GM12878 (cell line): ENCODE data around the gene DNMBP. TPM values are rescaled to one million over a fixed set of nuclear protein-coding genes. Genes with fewer than 3 reads are reported as not detected.
"Not testable (repeated sequence)": the region's sequence is repeated elsewhere in the genome, so short reads cannot be mapped to it uniquely, and the experiment has no call there.

ENCODE experiments used
- ATAC-seq: fragments of 200-7000 bp; cut with Tn5 transposase; 3 replicates; pipeline ENCODE4 v1.9.1; 2020; ENCODE audit warnings: mild to moderate bottlenecking, moderate library complexity
- BruUV-seq: library from RNA; stranded (reverse); fragments of 400-500 nt; replicated peaks from 2 replicates; lab custom pipeline; 2021; lab: Mats Ljungman, UMichigan
- CTCF ChIA-PET: fragments of 300-600 bp; sonication (Branson Sonifier 250); formaldehyde crosslinking; extraction: SDS; loops from one replicate; lab custom pipeline; 2021; ENCODE audit warnings: inconsistent platforms; lab: Yijun Ruan, JAX
- POLR2A ChIA-PET: fragments of 350-600 bp; formaldehyde crosslinking; extraction: SDS; loops from one replicate; lab custom pipeline; 2021; ENCODE audit warnings: inconsistent platforms; lab: Charles Lee
- RAD21 ChIA-PET: fragments of 300-600 bp; sonication (Branson Sonifier 250); formaldehyde crosslinking; loops from one replicate; lab custom pipeline; 2023; ENCODE audit warnings: antibody characterized with exemption; ENCODE audit not compliant: unreplicated experiment; lab: Charles Lee
- SMC1A ChIA-PET: fragments of 300-600 bp; sonication (Branson Sonifier 250); formaldehyde crosslinking; loops from one replicate; lab custom pipeline; 2023; ENCODE audit not compliant: unreplicated experiment, uncharacterized antibody; lab: Charles Lee
- DNase-seq: peaks from one replicate; pipeline ENCODE4 v3.0.0-alpha.2; 2011; ENCODE audit warnings: low read depth, low spot score
- FAIRE-seq: peaks from 3 replicates; lab custom pipeline; 2011; peaks lifted over from hg19 to GRCh38; lab: Jason Lieb, UNC
- H2AFZ ChIP-seq: 2 replicates; pipeline ENCODE4 v1.6.0; 2011; ENCODE audit warnings: low read depth, low read length, control low read depth; ENCODE audit not compliant: control insufficient read depth
- H3K27ac ChIP-seq: 2 replicates; pipeline ENCODE4 v1.5.1; 2011; ENCODE audit warnings: control low read depth; ENCODE audit not compliant: control insufficient read depth, insufficient read depth
- H3K27me3 ChIP-seq, 2 experiments: replicated peaks in 1 of 2; 2 replicates each; pipeline versions ENCODE4 v1.6.0 to v1.6.1; 2011; ENCODE audit warnings: low read length in 1 of 2; ENCODE audit not compliant: control insufficient read depth in 2 of 2, insufficient read depth in 2 of 2
- H3K36me3 ChIP-seq, 2 experiments: 2 replicates each; pipeline ENCODE4 v1.5.1; 2011; ENCODE audit warnings: low read length in 1 of 2; ENCODE audit not compliant: control insufficient read depth in 2 of 2, insufficient read depth in 2 of 2
- H3K4me1 ChIP-seq: 2 replicates; pipeline ENCODE4 v1.6.1; 2011; ENCODE audit warnings: mild to moderate bottlenecking, low read length, moderate library complexity, mixed read lengths; ENCODE audit not compliant: control insufficient read depth, insufficient read depth
- H3K4me2 ChIP-seq: 2 replicates; pipeline ENCODE4 v1.6.0; 2011; ENCODE audit warnings: control low read depth; ENCODE audit not compliant: control insufficient read depth, insufficient read depth
- H3K4me3 ChIP-seq: fragments of 200-600 bp; sonication (generic); 2 replicates; pipeline ENCODE4 v1.5.1; 2016
- H3K79me2 ChIP-seq: 2 replicates; pipeline ENCODE4 v1.6.0; 2011; ENCODE audit warnings: low read length; ENCODE audit not compliant: control insufficient read depth, insufficient read depth
- H3K9ac ChIP-seq: 2 replicates; pipeline ENCODE4 v1.8.0; 2011; ENCODE audit warnings: low read length, control low read depth, mixed read lengths; ENCODE audit not compliant: control insufficient read depth, insufficient read depth
- H3K9me3 ChIP-seq: replicated peaks from 3 replicates; pipeline ENCODE4 v1.5.1; 2011; ENCODE audit warnings: mild to moderate bottlenecking, low read length; ENCODE audit not compliant: control insufficient read depth, insufficient read depth
- H4K20me1 ChIP-seq: 2 replicates; pipeline ENCODE4 v1.6.0; 2011; ENCODE audit not compliant: control insufficient read depth, insufficient read depth
- E4F1 ChIP-seq: fragments of 450-650 bp; IDR thresholded peaks from 2 replicates; pipeline ENCODE4 v1.6.1; 2018; ENCODE audit warnings: borderline replicate concordance, mild to moderate bottlenecking; ENCODE audit not compliant: partially characterized antibody
- NR2C1 ChIP-seq: fragments of 450-650 bp; IDR thresholded peaks from 2 replicates; pipeline ENCODE4 v1.6.1; 2017; ENCODE audit warnings: antibody characterized with exemption, mild to moderate bottlenecking, moderate library complexity
- SPI1 ChIP-seq: IDR thresholded peaks from 2 replicates; pipeline ENCODE4 v1.6.1; 2011; ENCODE audit warnings: low read depth, mild to moderate bottlenecking, low read length, moderate library complexity, borderline replicate concordance; ENCODE audit not compliant: insufficient read depth
- YBX1 ChIP-seq: fragments of 450-650 bp; IDR thresholded peaks from 2 replicates; pipeline ENCODE4 v1.6.1; 2016; ENCODE audit warnings: antibody characterized with exemption
- WGBS: methylation state at CpG from one replicate; pipeline ENCODE4 v1.1.6; 2016; ENCODE audit warnings: low lambda C conversion rate; ENCODE audit not compliant: insufficient replicate concordance, insufficient coverage; ENCODE audit errors: missing lambda C conversion rate; 5-methylcytosine and 5-hydroxymethylcytosine counted together
- in situ Hi-C: fragments of 300-500 bp; cut with MboI; formaldehyde crosslinking; loops from 9 replicates; pipeline ENCODE4 v1.14.3; 2018; ENCODE audit warnings: mixed read lengths
- intact Hi-C: fragments of 100-400 bp; cut with micrococcal nuclease; formaldehyde crosslinking; loops from one replicate; pipeline ENCODE4 v1.14.2; 2022; ENCODE audit not compliant: unreplicated experiment
- polyA plus RNA-seq, 11 experiments: library from polyadenylated mRNA; depleted of rRNA in 4 of 11; unstranded in 6 of 11; stranded (reverse) in 5 of 11; fragments of >200 nt; fragmentation: Nextera tagmentation in 4 of 11; fragmentation: Illumina TruSeq in 1 of 11; extraction: Ambion mirVana in 4 of 11; extraction: Trizol in 1 of 11; gene quantifications; 1 replicate in 1 of 11; 2 replicates in 10 of 11; pipeline versions ENCODE4 v1.2.1 to v1.2.3, GENCODE V29; 2011 to 2016; ENCODE audit warnings: inconsistent platforms in 2 of 11, missing spikeins in 2 of 11, low read depth in 1 of 11
- total RNA-seq, 4 experiments: library from RNA; depleted of rRNA in 3 of 4; stranded (reverse); fragments of >200 nt in 3 of 4; fragmentation: Illumina TruSeq in 1 of 4; extraction: Trizol in 1 of 4; gene quantifications; 2 replicates each; pipeline versions ENCODE4 v1.2.1 to v1.2.3, GENCODE V29; 2013 to 2021

DNMBP gene
- total and polyA plus RNA-seq, 10 of the 15 experiments (the other 5 are each of a cell fraction or from before 2014, with no cell fraction given) = 7.1 to 45.0 (median 22.0) TPM

- Histone ChIP-seq H4K20me1 (no peaks in the 10 kb centered on the region), H2AFZ (no peak overlapping the region), H3K4me3 (no peak overlapping the region), H3K27me3 (no peaks in the 10 kb centered on the region), H3K9me3 (no peaks in the 10 kb centered on the region), H3K79me2 (no peaks in the 10 kb centered on the region), H3K27ac (no peak overlapping the region), H3K4me1 (peaks cover 9% of the 10 kb centered on the region), H3K4me2 (no peak overlapping the region), H3K9ac (no peak overlapping the region), H3K36me3 (peaks cover 2 to 4% of the 10 kb centered on the region in 2 experiments; a peak in 2 of 4 replicates)
- no peak for ATAC-seq
- TF ChIP-seq E4F1 (no peak), YBX1 (no peak), NR2C1 (no peak), SPI1 (no peak)
- CTCF ChIA-PET = interaction anchor here (0.8 to 1.7 kb wide), 4 partner anchors 9 to 24 kb away, joined by 3 to 5 read pairs (median 4); no protein-coding TSS in a partner anchor
- SMC1A ChIA-PET = interaction anchor here (0.8 to 1.3 kb wide), 2 partner anchors 16 to 24 kb away, joined by 3 to 4 read pairs; no protein-coding TSS in a partner anchor
- RAD21 ChIA-PET = interaction anchor here (1.2 kb wide), 1 partner anchor 176 kb away, joined by 6 read pairs; no protein-coding TSS in a partner anchor
- in situ Hi-C loops = no loop called here
- 36% methylated on average over 9 of the region's 9 CpGs for WGBS
- no peak for FAIRE-seq
- POLR2A ChIA-PET = interaction anchor here (0.5 kb wide), 1 partner anchor 1085 kb away, joined by 3 read pairs; no protein-coding TSS in a partner anchor
- BruUV-seq = no TSS peak
- intact Hi-C loops = no loop called here
- no peak for DNase-seq
Measured at GRCh38 chr10:99869581-99870122, 140.1 kb downstream of the DNMBP start.

GRCh38 chr10:99867250-99867649 lies 142.5 kb downstream of the DNMBP start:
- H2AFZ ChIP-seq, H3K79me2 ChIP-seq, in situ Hi-C loops, ATAC-seq, FAIRE-seq, DNase-seq, H3K9ac ChIP-seq, H3K4me2 ChIP-seq, intact Hi-C loops, H3K4me1 ChIP-seq, H3K27ac ChIP-seq, H3K36me3 ChIP-seq, H3K9me3 ChIP-seq, H3K27me3 ChIP-seq, H4K20me1 ChIP-seq, SMC1A ChIA-PET, BruUV-seq, POLR2A ChIA-PET, H3K4me3 ChIP-seq: not testable (repeated sequence)
- ChIA-PET RAD21 (interaction anchor here (1.0 kb wide), 1 partner anchor 99 kb away, joined by 3 read pairs; no protein-coding TSS in a partner anchor), CTCF (interaction anchor here (0.7 to 2.0 kb wide), 2 partner anchors 12 to 436 kb away, joined by 3 to 4 read pairs; no protein-coding TSS in a partner anchor)
- 46% methylated on average over 3 of the region's 3 CpGs for WGBS

- SMC1A ChIA-PET, H3K9ac ChIP-seq, in situ Hi-C loops, H3K27me3 ChIP-seq, H2AFZ ChIP-seq, DNase-seq, FAIRE-seq, ATAC-seq, intact Hi-C loops, POLR2A ChIA-PET, BruUV-seq, H3K9me3 ChIP-seq, H3K27ac ChIP-seq, H3K4me3 ChIP-seq, H3K79me2 ChIP-seq, H4K20me1 ChIP-seq, H3K4me1 ChIP-seq, H3K36me3 ChIP-seq, RAD21 ChIA-PET, H3K4me2 ChIP-seq: not testable (repeated sequence)
- CTCF ChIA-PET = interaction anchor here (0.7 kb wide), 1 partner anchor 160 kb away, joined by 3 read pairs; no protein-coding TSS in a partner anchor
- 42% methylated on average over 9 of the region's 9 CpGs for WGBS
Measured at GRCh38 chr10:99863535-99864240, 146.1 kb downstream of the DNMBP start.
